H1 (cell line): ENCODE data around the gene RAD50. TPM values are rescaled to one million over a fixed set of nuclear protein-coding genes. Genes with fewer than 3 reads are reported as not detected.

Experiments
- SP4 ChIP-seq: IDR thresholded peaks from 2 replicates; pipeline ENCODE4 v1.6.1; 2012; ENCODE audit warnings: low read length, inconsistent platforms
- polyA plus RNA-seq, 7 experiments: library from polyadenylated mRNA; depleted of rRNA in 3 of 7; stranded (reverse) in 5 of 7; unstranded in 2 of 7; fragments of >200 nt in 5 of 7; fragments of 200-250 nt in 2 of 7; gene quantifications; 1 replicate in 5 of 7; 2 replicates in 1 of 7; 4 replicates in 1 of 7; pipeline versions ENCODE4 v1.2.1 to v1.2.3, GENCODE V29; 2011 to 2013; ENCODE audit warnings: missing spikeins in 2 of 7, mixed read lengths in 2 of 7
- total RNA-seq: library from RNA; stranded (reverse); fragmentation: NEBNext Ultra II Directional; extraction: Animal tissue kit (Norgen Biotek cat#: 25700); gene quantifications from 2 replicates; pipeline ENCODE4 v1.2.1, GENCODE V29; 2021

The RAD50 gene
- total and polyA plus RNA-seq, 2 of the 8 experiments (the other 6 are each of a cell fraction or from before 2014, with no cell fraction given): 10.1 to 39.4 TPM

DNA sequence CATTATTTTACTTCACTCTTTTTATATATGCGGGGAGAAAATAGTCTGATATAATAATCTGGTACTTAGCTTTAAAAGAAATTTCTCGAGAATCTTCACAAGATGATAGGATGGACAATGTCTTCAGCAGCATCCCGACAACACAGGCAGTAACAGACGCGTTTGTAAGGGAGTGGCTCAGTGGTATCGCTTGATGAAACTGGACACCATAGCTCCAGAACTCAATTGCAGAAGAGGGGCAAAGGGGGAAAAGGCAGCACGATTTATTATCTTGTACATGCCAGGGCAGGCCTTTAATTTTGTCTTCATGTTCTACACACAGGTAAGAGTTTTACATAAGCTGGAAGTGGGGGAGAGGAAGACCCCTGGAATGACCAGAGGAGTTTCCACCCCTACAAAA is 132.7 kb downstream of the RAD50 start (continued):
- TF ChIP-seq SP4: no peak
